ENCODE measurements around the gene CALN1.

Gene CALN1

DNA sequence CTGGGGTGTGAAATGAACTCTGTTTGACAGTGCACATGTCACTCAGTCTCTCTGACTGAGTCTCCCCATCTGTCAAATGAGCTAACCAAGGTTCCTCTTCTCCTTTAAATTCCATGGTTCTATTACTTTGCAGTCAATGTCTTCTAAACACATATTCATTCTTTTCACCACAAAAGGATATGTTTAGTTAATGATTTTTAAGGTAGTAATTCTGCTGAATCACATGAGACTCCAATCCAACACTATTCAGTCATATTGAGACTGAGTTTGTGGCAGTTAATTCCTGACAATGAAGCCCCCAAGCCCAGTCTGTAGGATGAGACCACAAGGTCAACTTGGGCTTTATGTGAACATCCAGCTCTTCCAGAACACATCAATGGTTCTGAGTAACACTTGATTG lies 85.3 kb downstream of the CALN1 start:
- DNase-seq (ENCODE audit: low read depth in 1 of 2, low spot score in 1 of 2), result no peak

DNA sequence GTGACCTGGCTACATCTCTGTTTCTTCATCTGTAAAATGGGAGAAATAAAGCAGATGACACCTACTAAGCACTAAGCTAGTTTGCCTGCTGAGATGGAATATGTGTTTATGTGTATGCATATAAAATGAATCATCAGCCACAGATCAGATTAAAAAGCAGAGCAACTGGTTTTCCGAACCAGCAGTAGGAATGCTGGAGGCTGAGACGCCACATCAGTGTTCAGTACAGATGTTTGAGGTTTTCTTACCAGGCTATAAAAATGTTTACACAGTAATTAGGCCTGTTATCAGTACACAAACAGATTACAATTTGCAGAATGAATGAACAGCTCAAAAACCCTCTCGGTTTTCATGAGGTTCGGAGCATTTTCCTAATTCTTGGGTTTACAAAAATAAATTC lies 85.8 kb downstream of the CALN1 start:
- DNase-seq (ENCODE audit: low read depth in 1 of 2, low spot score in 1 of 2), result no peak

- no peak for DNase-seq (ENCODE audit: low read depth in 1 of 2, low spot score in 1 of 2)
These were observed 86.6 kb downstream of the CALN1 start for GRCh38 chr7:72325561-72325960.

GRCh38 chr7:72321637-72322036 lies 90.5 kb downstream of the CALN1 start:
- no peak for DNase-seq (ENCODE audit: low read depth in 1 of 2, low spot score in 1 of 2)

- DNase-seq (ENCODE audit: low read depth in 1 of 2, low spot score in 1 of 2), result no peak
These were observed 91.1 kb downstream of the CALN1 start for GRCh38 chr7:72321081-72321480.

DNA sequence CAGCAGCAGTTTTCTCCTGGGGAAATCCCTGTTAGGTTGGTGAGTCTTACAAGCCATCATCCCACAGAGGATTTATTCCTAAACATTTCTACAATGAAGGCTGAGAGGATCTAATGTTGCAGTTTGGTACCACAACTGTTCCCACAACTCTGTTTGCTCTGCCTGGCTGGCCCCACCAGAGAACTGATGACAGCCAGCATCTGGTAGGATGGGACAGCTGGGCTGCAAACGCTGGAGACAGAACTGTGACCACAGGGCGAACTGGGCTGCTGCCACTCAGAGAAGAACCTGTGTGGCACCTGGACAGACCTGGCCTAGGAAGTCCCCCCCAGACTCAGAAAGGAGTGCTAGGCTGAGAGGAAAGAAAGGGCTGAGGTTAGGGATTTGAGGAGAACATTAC lies 94.8 kb downstream of the CALN1 start:
- DNase-seq (ENCODE audit: low read depth in 1 of 2, low spot score in 1 of 2), result no peak

DNA sequence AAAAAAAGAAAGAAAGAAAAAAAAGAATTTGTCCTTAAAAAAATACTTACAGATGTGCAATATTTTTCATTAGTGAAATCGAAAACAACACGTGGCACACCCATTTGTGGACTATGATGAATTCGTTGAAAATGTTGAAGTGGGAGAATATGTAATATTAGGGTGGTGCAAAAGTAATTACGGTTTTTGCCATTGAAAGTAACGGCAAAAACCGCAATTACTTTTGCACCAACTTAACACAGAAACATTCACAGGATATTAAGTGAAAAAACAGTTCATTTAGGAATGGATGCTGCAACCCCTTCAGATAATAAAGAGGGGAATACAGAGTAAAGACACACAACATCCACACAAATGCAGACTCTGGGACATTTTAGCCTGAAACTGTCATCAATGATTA lies 96.0 kb downstream of the CALN1 start:
- DNase-seq (ENCODE audit: low read depth in 1 of 2, low spot score in 1 of 2), result no peak

DNA sequence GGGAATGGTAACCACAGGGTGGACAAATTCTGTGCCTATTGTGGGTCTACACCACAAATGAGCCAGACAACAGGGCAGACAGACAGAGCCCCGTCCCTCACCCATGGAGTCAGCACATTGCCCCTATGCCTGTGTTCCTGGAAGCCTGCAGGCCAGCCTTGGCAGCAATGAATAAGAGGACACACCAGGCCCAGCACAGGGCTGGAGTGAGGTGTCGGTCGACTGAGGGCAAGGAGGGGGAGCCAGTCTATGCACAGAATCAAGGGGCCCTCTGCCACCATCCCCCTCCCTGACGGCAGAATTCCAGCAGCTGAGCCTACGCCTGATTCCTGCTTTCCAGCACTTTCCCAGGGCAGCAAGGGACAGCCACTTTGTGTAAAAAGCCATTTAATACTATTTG lies 98.2 kb downstream of the CALN1 start:
- no peak for DNase-seq (ENCODE audit: low read depth in 1 of 2, low spot score in 1 of 2)

GRCh38 chr7:72310301-72310700 lies 101.8 kb downstream of the CALN1 start:
- no peak for DNase-seq (ENCODE audit: low read depth in 1 of 2, low spot score in 1 of 2)

GRCh38 chr7:72309476-72309875 lies 102.7 kb downstream of the CALN1 start:
- no peak for DNase-seq (ENCODE audit: low read depth in 1 of 2, low spot score in 1 of 2)

DNA sequence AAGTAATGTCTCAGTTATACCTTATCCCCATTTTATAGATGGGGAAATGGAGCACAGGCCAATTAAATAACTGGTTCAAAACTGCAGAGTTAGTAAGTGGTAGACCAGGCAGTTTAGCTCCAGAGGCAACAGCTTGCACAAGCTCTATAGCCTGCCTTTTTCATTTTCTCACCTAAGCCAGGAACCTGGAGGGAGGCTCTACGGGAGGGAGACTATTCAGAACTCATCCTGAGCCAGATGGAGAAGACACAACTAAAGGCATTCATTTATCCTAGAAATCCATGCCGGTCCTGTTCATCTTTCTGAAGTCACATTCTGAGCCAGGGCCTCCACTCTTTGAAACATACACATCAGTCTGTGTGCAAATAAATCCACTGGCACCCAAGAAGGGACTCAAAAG lies 103.2 kb downstream of the CALN1 start:
- DNase-seq (ENCODE audit: low read depth in 1 of 2, low spot score in 1 of 2), result no peak

- DNase-seq (ENCODE audit: low read depth in 1 of 2, low spot score in 1 of 2), result no peak
These were observed 104.6 kb downstream of the CALN1 start for GRCh38 chr7:72307566-72307965.

- DNase-seq (ENCODE audit: low read depth in 1 of 2, low spot score in 1 of 2), result no peak
These were observed 113.2 kb downstream of the CALN1 start for GRCh38 chr7:72298912-72299311.

DNA sequence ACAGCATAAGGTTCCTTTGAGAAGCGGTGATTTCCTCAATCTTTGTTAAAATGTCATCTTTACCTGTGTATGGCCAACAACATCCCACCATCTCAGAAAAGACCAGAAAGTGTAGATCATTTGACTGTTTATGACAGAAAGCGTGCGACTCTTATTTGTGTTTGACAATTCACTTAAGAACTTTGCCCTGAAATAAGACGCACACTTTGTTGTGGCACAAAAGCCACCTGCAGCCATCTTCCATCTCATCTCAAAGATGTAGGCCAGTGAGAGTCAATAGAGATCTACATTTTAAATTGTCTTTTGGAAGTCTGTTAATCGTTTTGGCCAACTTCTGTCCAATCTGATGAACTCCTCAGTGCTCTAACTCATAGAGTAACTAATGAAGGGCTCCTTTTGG lies 114.0 kb downstream of the CALN1 start:
- no peak for DNase-seq (ENCODE audit: low read depth in 1 of 2, low spot score in 1 of 2)

- DNase-seq (ENCODE audit: low read depth in 1 of 2, low spot score in 1 of 2), result no peak
These were observed 114.5 kb downstream of the CALN1 start for GRCh38 chr7:72297636-72298035.

DNA sequence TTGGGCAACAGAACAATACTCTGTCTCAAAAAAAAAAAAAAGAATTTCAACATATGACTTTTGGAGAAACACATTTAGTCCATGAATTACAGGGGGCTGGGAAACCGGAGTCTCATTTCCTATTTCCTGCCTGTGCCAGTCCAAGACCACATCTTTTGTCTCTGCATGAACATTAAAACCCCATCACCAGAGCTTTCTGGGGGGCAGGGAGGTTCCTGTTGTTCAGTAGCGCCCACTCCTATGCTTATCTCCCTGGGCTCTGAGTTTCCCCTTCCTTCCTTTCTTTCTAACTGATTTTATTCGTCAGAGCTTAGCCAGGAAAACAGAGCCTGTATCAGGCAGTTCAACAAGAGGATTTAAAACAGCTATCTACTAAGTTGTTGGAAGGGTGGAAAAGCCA lies 119.3 kb downstream of the CALN1 start:
- DNase-seq (ENCODE audit: low read depth in 1 of 2, low spot score in 1 of 2), result no peak

GRCh38 chr7:72292118-72292517 lies 120.0 kb downstream of the CALN1 start:
- no peak for DNase-seq (ENCODE audit: low read depth in 1 of 2, low spot score in 1 of 2)

DNA sequence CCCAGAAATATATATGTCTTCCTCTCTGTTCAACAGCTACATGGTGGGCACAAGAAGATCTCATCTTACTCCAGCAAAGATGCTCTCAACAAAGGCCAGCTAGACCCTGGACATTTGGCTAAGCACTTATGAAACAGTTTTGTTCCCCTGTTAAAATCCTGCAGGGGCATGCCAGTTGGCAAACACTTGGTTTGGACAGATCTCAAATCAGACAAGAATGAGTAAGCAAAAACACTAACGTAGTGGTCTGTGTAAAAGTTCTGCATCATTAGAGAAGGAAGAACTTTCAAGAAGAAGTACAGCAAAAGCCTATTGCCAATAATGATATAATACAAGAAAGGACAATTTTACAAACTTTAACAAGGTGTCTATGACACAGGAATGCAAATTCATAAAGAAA lies 125.6 kb downstream of the CALN1 start:
- no peak for DNase-seq (ENCODE audit: low read depth in 1 of 2, low spot score in 1 of 2)

DNA sequence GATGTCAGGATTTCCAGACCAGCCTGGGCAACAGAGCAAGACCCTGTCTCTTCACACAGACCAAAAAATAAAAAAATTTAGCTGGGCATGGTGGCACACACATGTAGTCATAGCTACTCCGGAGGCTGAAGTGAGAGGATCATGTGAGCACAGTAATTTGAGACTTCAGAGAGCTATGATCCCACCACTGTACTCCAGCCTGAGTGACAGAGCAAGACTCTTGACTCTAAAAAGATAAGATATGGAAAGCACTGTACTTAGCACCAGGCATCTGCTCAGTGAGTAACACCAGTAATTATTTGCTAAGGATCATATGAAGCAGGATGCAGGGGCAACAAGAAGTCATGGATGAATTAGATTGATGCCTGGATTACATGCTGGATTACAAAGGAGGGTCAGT lies 128.8 kb downstream of the CALN1 start:
- DNase-seq (ENCODE audit: low read depth in 1 of 2, low spot score in 1 of 2), result no peak

- DNase-seq (ENCODE audit: low read depth in 1 of 2, low spot score in 1 of 2), result no peak
These were observed 130.8 kb downstream of the CALN1 start for GRCh38 chr7:72281308-72281707.

DNA sequence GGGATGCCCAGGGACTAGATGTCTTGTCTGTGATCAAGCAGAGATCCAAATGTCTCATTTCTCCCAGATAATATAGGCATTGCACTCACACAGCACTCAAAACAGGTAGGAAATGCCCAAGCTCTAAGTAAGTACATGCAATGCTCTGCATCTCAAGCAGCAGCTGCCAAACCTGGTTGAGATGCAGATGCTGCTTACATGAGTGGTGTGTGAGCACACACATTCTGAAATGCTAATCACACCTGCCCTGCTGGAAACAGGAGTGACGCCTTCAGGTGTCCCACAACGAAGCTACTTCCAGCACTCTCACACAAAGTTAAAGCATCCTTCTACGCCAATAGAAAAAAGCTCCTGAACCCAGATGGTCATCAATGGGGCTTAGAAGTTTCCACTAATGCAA lies 132.9 kb downstream of the CALN1 start:
- DNase-seq (ENCODE audit: low read depth in 1 of 2, low spot score in 1 of 2), result no peak

- DNase-seq (ENCODE audit: low read depth in 1 of 2, low spot score in 1 of 2), result no peak
These were observed 133.6 kb downstream of the CALN1 start for GRCh38 chr7:72278550-72278949.

DNA sequence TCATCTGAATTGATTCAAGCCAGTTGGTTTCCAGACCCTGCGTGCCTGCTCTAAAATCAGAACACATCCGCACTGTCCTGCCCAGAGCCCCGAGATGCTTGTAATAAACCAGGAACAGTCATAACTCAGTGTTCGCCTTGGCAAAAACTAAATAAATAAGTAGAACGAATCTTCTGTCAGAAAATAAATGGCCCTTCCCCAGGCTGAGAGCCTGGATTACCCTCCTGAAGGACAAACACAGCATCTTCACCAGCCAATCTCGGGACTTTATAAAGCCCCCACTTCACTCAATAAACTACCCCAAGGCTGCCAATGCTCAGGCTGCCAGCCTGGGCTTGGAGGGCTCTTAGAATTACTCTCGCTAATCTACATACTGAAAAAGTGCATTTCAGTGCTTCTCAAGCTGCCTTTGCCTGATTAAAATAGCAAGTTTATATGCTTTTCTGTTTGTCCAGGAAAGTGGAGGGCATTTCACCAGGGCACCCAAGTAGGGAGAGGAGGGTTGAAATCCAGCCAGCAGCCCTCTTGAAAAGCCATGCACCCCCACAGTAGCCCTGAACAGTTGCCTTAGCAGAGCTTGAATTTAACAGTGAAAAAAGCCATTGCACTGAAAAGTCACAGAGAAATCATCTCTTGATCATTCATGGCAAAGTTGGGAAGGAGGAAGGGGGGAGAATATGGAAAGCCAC lies 136.6 kb downstream of the CALN1 start:
- no peak for DNase-seq (ENCODE audit: low read depth in 1 of 2, low spot score in 1 of 2)

DNA sequence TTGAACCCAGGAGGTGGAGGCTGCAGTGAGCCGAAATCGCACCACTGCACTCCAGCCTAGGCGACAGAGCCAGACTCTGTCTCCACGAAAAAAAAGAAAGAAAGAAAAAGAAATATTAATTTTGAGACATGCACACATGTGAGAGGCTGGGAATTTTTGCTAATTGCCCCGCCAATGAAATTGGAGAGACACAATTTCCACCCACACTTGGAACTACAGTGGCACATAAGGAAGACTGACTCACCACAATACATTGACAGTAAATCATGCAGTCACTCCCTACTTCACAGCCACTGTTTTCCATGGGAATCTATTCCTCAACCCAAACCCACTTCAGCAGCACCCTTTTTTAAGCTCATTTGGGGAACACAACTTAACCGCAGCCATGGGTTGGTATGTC lies 139.7 kb downstream of the CALN1 start:
- no peak for DNase-seq (ENCODE audit: low read depth in 1 of 2, low spot score in 1 of 2)

All from activated CD4-positive, alpha-beta T cell treated with anti-CD3 and anti-CD28 coated beads, Interleukin-2, amount 50 U/mL, for 24 hours (primary cell).